Liver (tissue), 9 donors: ENCODE data around the gene E2F3. TPM values are rescaled to one million over a fixed set of nuclear protein-coding genes. Genes with fewer than 3 reads are reported as not detected.

Source experiments
- DNase-seq: peaks from one replicate; pipeline ENCODE4 v3.0.0-alpha.2; 2017; ENCODE audit warnings: low spot score
- H3K27ac ChIP-seq, 2 donors: one replicate each; pipeline ENCODE4 v1.7.0; 2013; ENCODE audit warnings: inconsistent platforms in 2 of 2, low read length in 2 of 2, control low read depth in 1 of 2, low read depth in 1 of 2, mild to moderate bottlenecking in 1 of 2
- H3K27me3 ChIP-seq, 4 donors: one replicate each; pipeline versions ENCODE4 v1.6.1 to v1.7.0; 2013; ENCODE audit warnings: low read length in 3 of 4, inconsistent platforms in 1 of 4, mild to moderate bottlenecking in 1 of 4, moderate library complexity in 1 of 4; ENCODE audit not compliant: control insufficient read depth in 4 of 4, insufficient read depth in 4 of 4
- H3K36me3 ChIP-seq, 4 donors: one replicate each; pipeline versions ENCODE4 v1.6.1 to v1.7.0; 2013; ENCODE audit warnings: low read length in 3 of 4, mild to moderate bottlenecking in 3 of 4, low read depth in 1 of 4, moderate library complexity in 1 of 4; ENCODE audit not compliant: control insufficient read depth in 4 of 4, insufficient read depth in 3 of 4
- H3K4me1 ChIP-seq, 4 donors: one replicate each; pipeline versions ENCODE4 v1.6.1 to v1.7.0; 2013; ENCODE audit warnings: low read length in 3 of 4, mild to moderate bottlenecking in 3 of 4, moderate library complexity in 1 of 4; ENCODE audit not compliant: control insufficient read depth in 4 of 4, insufficient read depth in 4 of 4
- H3K4me3 ChIP-seq, 3 donors: one replicate each; pipeline versions ENCODE4 v1.6.1 to v1.7.0; 2013; ENCODE audit warnings: low read length in 3 of 3, control low read depth in 1 of 3, low read depth in 1 of 3, mild to moderate bottlenecking in 1 of 3
- H3K9ac ChIP-seq, 2 donors: one replicate each; pipeline ENCODE4 v1.7.0; 2013; ENCODE audit warnings: low read length in 2 of 2, mild to moderate bottlenecking in 2 of 2, moderate library complexity in 2 of 2, control low read depth in 1 of 2, low read depth in 1 of 2
- H3K9me3 ChIP-seq, 4 donors: one replicate each; pipeline versions ENCODE4 v1.6.1 to v1.7.0; 2013; ENCODE audit warnings: low read length in 3 of 4; ENCODE audit not compliant: control insufficient read depth in 4 of 4
- ATF3 ChIP-seq: IDR thresholded peaks from 2 replicates; pipeline ENCODE4 v1.6.1; 2016; ENCODE audit warnings: antibody characterized with exemption
- CTCF ChIP-seq: fragments of 150-350 bp; IDR thresholded peaks from 2 replicates; pipeline ENCODE4 v1.5.1; 2017; ENCODE audit warnings: improper control_type of control experiment, low read depth, low read length; ENCODE audit not compliant: missing input control
- EGR1 ChIP-seq, 2 donors: IDR thresholded peaks; 2 replicates each; pipeline ENCODE4 v1.6.1; 2016 to 2018; ENCODE audit warnings: antibody characterized with exemption in 2 of 2, low read depth in 2 of 2
- FOXA1 ChIP-seq: IDR thresholded peaks from 2 replicates; pipeline ENCODE4 v1.6.1; 2016; ENCODE audit warnings: antibody characterized with exemption
- FOXA2 ChIP-seq: IDR thresholded peaks from 2 replicates; pipeline ENCODE4 v1.6.1; 2016; ENCODE audit warnings: antibody characterized with exemption
- GABPA ChIP-seq, 2 donors: IDR thresholded peaks in 1 of 2; conservative IDR thresholded peaks in 1 of 2; 2 replicates each; pipeline ENCODE4 v1.6.1; 2016; ENCODE audit warnings: antibody characterized with exemption in 2 of 2, mild to moderate bottlenecking in 1 of 2, moderate library complexity in 1 of 2
- HNF4A ChIP-seq, 2 donors: conservative IDR thresholded peaks; 2 replicates each; pipeline ENCODE4 v1.6.1; 2016; ENCODE audit warnings: antibody characterized with exemption in 2 of 2, mild to moderate bottlenecking in 2 of 2
- HNF4G ChIP-seq: IDR thresholded peaks from 2 replicates; pipeline ENCODE4 v1.6.1; 2016; ENCODE audit warnings: antibody characterized with exemption
- JUND ChIP-seq, 2 donors: IDR thresholded peaks; 2 replicates each; pipeline ENCODE4 v1.6.1; 2016; ENCODE audit warnings: antibody characterized with exemption in 2 of 2
- MAX ChIP-seq: IDR thresholded peaks from 2 replicates; pipeline ENCODE4 v1.6.1; 2016; ENCODE audit warnings: antibody characterized with exemption
- NR2F2 ChIP-seq: IDR thresholded peaks from 2 replicates; pipeline ENCODE4 v1.6.1; 2016; ENCODE audit warnings: antibody characterized with exemption
- RAD21 ChIP-seq, 2 donors: IDR thresholded peaks; 2 replicates each; pipeline ENCODE4 v1.6.1; 2016; ENCODE audit warnings: antibody characterized with exemption in 2 of 2, mild to moderate bottlenecking in 2 of 2
- REST ChIP-seq: IDR thresholded peaks from 2 replicates; pipeline ENCODE4 v1.6.1; 2016; ENCODE audit warnings: antibody characterized with exemption, mild to moderate bottlenecking
- RXRA ChIP-seq, 2 donors: IDR thresholded peaks; 2 replicates each; pipeline ENCODE4 v1.6.1; 2017 to 2018; ENCODE audit warnings: antibody characterized with exemption in 2 of 2, mild to moderate bottlenecking in 1 of 2
- SP1 ChIP-seq: IDR thresholded peaks from 2 replicates; pipeline ENCODE4 v1.6.1; 2018; ENCODE audit warnings: antibody characterized with exemption, mild to moderate bottlenecking
- TAF1 ChIP-seq: conservative IDR thresholded peaks from 2 replicates; pipeline ENCODE4 v1.6.1; 2016; ENCODE audit warnings: antibody characterized with exemption, mild to moderate bottlenecking
- YY1 ChIP-seq: IDR thresholded peaks from 2 replicates; pipeline ENCODE4 v1.6.1; 2016; ENCODE audit warnings: antibody characterized with exemption, mild to moderate bottlenecking
- ZBTB33 ChIP-seq: IDR thresholded peaks from 2 replicates; pipeline ENCODE4 v1.6.1; 2016; ENCODE audit warnings: antibody characterized with exemption
- WGBS: extraction: QIAGEN DNeasy Blood & Tissue Kit; methylation state at CpG from one replicate; pipeline ENCODE4 v1.1.7; 2013; 5-methylcytosine and 5-hydroxymethylcytosine counted together
- polyA plus RNA-seq, 2 donors: library from polyadenylated mRNA; stranded (reverse) in 1 of 2; unstranded in 1 of 2; fragments of 200-250 nt in 1 of 2; fragments of >200 nt in 1 of 2; fragmentation: Nextera tagmentation in 1 of 2; extraction: Ambion mirVana in 1 of 2; gene quantifications; one replicate each; pipeline versions ENCODE4 v1.2.1 to v1.2.3, GENCODE V29; 2013 to 2015
- total RNA-seq, 2 donors: library from RNA; depleted of rRNA; stranded (reverse); fragments of >200 nt; gene quantifications; one replicate each; pipeline ENCODE4 v1.2.3, GENCODE V29; 2014
- donor health status: healthy.
- donor health status: healthy.
- donor health status: healthy.
- donor health status: healthy.
- donor health status: healthy.

The E2F3 gene
- total and polyA plus RNA-seq, 4 donors = 1.4 to 5.0 (median 1.9) TPM

- Histone ChIP-seq H3K4me3 (no peak overlapping the region), H3K9ac (no peak overlapping the region), H3K36me3 (peaks cover 0 to 9% (median under 1%) of the 10 kb centered on the region in 4 donors), H3K9me3 (no peaks in the 10 kb centered on the region), H3K27me3 (no peaks in the 10 kb centered on the region), H3K27ac (no peak overlapping the region), H3K4me1 (no peaks in the 10 kb centered on the region)
- 74% methylated on average over 5 of the region's 5 CpGs for WGBS
- TF ChIP-seq MAX (no peak), TAF1 (no peak), RAD21 (IDR thresholded peaks at IDR 0.05) (no peak), FOXA1 (no peak), HNF4A (conservative IDR thresholded peaks at IDR 0.05) (no peak), ZBTB33 (no peak), RXRA (IDR thresholded peaks at IDR 0.05) (no peak), CTCF (no peak), EGR1 (IDR thresholded peaks at IDR 0.05; ENCODE audit: low read depth in 2 of 2) (no peak), YY1 (no peak), GABPA (IDR thresholded peaks at IDR 0.05 in 1 of 2, conservative IDR thresholded peaks at IDR 0.05 in 1 of 2) (no peak), ATF3 (no peak), JUND (IDR thresholded peaks at IDR 0.05) (no peak)
- no peak for DNase-seq
These were observed 77.4 kb downstream of the E2F3 start for GRCh38 chr6:20479060-20479459.

- peaks cover 0 to 9% (median under 1%) of the 10 kb centered on the region in 4 donors for H3K36me3 ChIP-seq
- 93% methylated on average over 9 of the region's 9 CpGs for WGBS
- no peaks in the 10 kb centered on the region for H3K4me1 ChIP-seq
- H3K27me3 ChIP-seq = no peaks in the 10 kb centered on the region
- no peaks in the 10 kb centered on the region for H3K9me3 ChIP-seq
- no peak overlapping the region for H3K9ac ChIP-seq
- no peak overlapping the region for H3K27ac ChIP-seq
- no peak overlapping the region for H3K4me3 ChIP-seq
- no peak for DNase-seq
- TF ChIP-seq CTCF (no peak), YY1 (no peak), FOXA2 (no peak), NR2F2 (no peak), TAF1 (no peak), ZBTB33 (no peak), SP1 (no peak), HNF4G (no peak), HNF4A (conservative IDR thresholded peaks at IDR 0.05) (no peak), RAD21 (IDR thresholded peaks at IDR 0.05) (no peak), FOXA1 (no peak), REST (no peak), ATF3 (no peak), MAX (no peak), GABPA (IDR thresholded peaks at IDR 0.05 in 1 of 2, conservative IDR thresholded peaks at IDR 0.05 in 1 of 2) (no peak), JUND (IDR thresholded peaks at IDR 0.05) (no peak), RXRA (IDR thresholded peaks at IDR 0.05) (no peak), EGR1 (IDR thresholded peaks at IDR 0.05; ENCODE audit: low read depth in 2 of 2) (no peak)
These were observed 77.8 kb downstream of the E2F3 start for GRCh38 chr6:20479526-20479925.
